ENCODE data around the gene MTCP1.

DNA sequence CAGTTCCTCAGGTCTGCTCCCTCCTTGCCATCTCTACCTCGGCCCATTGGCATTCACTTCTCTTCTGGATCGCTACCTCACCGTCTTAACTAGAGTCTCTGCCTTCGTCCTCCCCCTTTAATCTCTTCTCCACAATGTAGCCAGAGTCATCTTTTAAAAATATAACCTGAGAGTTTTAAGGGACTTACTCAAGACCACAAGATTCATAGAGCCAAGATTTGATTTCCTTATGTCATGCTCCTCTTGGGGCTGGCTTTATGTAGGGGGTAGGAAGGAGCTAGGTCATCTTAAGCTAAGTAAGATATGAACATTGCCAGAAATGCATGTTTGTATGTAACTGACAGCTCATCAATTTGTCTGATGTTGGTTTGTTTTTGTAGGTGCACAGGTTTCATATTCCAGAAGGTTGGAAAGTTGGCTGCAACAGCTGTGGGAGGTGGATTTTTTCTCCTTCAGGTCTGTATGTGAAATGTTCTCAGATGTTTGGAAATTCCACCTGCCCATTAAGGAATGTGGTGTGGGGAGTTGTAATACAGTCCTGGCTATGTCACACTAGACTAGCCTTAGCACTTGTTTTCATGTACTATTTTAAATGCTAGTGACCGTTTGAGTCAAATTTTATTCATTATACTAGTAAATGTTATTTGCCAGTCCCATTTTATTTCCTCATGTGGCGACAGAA, 24.7 kb downstream of the MTCP1 start:
- TF ChIP-seq, protein P1, sequence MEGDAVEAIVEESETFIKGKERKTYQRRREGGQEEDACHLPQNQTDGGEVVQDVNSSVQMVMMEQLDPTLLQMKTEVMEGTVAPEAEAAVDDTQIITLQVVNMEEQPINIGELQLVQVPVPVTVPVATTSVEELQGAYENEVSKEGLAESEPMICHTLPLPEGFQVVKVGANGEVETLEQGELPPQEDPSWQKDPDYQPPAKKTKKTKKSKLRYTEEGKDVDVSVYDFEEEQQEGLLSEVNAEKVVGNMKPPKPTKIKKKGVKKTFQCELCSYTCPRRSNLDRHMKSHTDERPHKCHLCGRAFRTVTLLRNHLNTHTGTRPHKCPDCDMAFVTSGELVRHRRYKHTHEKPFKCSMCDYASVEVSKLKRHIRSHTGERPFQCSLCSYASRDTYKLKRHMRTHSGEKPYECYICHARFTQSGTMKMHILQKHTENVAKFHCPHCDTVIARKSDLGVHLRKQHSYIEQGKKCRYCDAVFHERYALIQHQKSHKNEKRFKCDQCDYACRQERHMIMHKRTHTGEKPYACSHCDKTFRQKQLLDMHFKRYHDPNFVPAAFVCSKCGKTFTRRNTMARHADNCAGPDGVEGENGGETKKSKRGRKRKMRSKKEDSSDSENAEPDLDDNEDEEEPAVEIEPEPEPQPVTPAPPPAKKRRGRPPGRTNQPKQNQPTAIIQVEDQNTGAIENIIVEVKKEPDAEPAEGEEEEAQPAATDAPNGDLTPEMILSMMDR (conservative IDR thresholded peaks at IDR 0.05; ENCODE audit: low read depth in 2 of 2), result no peak
- TF ChIP-seq EZH2 (IDR thresholded peaks at IDR 0.05; ENCODE audit: low read depth, unreplicated experiment) (no peak), POLR2AphosphoS5 (IDR thresholded peaks at IDR 0.05; ENCODE audit: low read depth) (no peak), JUNB (IDR thresholded peaks at IDR 0.05; ENCODE audit: unreplicated experiment) (no peak), CREB1 (CRISPR knock-in tag; IDR thresholded peaks at IDR 0.05; ENCODE audit: low read depth) (no peak), EZH2phosphoT487 (IDR thresholded peaks at IDR 0.05; ENCODE audit: unreplicated experiment) (no peak), STAT1 (IDR thresholded peaks at IDR 0.05; ENCODE audit: unreplicated experiment) (no peak), NANOG (IDR thresholded peaks at IDR 0.05; ENCODE audit: borderline replicate concordance) (no peak), ZNF331 (CRISPR knock-in tag; IDR thresholded peaks at IDR 0.05; ENCODE audit: low read depth) (no peak), ZNF114 (CRISPR knock-in tag; IDR thresholded peaks at IDR 0.05) (no peak)
- TF ChIP-seq, protein P2, sequence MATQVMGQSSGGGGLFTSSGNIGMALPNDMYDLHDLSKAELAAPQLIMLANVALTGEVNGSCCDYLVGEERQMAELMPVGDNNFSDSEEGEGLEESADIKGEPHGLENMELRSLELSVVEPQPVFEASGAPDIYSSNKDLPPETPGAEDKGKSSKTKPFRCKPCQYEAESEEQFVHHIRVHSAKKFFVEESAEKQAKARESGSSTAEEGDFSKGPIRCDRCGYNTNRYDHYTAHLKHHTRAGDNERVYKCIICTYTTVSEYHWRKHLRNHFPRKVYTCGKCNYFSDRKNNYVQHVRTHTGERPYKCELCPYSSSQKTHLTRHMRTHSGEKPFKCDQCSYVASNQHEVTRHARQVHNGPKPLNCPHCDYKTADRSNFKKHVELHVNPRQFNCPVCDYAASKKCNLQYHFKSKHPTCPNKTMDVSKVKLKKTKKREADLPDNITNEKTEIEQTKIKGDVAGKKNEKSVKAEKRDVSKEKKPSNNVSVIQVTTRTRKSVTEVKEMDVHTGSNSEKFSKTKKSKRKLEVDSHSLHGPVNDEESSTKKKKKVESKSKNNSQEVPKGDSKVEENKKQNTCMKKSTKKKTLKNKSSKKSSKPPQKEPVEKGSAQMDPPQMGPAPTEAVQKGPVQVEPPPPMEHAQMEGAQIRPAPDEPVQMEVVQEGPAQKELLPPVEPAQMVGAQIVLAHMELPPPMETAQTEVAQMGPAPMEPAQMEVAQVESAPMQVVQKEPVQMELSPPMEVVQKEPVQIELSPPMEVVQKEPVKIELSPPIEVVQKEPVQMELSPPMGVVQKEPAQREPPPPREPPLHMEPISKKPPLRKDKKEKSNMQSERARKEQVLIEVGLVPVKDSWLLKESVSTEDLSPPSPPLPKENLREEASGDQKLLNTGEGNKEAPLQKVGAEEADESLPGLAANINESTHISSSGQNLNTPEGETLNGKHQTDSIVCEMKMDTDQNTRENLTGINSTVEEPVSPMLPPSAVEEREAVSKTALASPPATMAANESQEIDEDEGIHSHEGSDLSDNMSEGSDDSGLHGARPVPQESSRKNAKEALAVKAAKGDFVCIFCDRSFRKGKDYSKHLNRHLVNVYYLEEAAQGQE (IDR thresholded peaks at IDR 0.05; ENCODE audit: unreplicated experiment), result no peak
- TF ChIP-seq, protein P3, sequence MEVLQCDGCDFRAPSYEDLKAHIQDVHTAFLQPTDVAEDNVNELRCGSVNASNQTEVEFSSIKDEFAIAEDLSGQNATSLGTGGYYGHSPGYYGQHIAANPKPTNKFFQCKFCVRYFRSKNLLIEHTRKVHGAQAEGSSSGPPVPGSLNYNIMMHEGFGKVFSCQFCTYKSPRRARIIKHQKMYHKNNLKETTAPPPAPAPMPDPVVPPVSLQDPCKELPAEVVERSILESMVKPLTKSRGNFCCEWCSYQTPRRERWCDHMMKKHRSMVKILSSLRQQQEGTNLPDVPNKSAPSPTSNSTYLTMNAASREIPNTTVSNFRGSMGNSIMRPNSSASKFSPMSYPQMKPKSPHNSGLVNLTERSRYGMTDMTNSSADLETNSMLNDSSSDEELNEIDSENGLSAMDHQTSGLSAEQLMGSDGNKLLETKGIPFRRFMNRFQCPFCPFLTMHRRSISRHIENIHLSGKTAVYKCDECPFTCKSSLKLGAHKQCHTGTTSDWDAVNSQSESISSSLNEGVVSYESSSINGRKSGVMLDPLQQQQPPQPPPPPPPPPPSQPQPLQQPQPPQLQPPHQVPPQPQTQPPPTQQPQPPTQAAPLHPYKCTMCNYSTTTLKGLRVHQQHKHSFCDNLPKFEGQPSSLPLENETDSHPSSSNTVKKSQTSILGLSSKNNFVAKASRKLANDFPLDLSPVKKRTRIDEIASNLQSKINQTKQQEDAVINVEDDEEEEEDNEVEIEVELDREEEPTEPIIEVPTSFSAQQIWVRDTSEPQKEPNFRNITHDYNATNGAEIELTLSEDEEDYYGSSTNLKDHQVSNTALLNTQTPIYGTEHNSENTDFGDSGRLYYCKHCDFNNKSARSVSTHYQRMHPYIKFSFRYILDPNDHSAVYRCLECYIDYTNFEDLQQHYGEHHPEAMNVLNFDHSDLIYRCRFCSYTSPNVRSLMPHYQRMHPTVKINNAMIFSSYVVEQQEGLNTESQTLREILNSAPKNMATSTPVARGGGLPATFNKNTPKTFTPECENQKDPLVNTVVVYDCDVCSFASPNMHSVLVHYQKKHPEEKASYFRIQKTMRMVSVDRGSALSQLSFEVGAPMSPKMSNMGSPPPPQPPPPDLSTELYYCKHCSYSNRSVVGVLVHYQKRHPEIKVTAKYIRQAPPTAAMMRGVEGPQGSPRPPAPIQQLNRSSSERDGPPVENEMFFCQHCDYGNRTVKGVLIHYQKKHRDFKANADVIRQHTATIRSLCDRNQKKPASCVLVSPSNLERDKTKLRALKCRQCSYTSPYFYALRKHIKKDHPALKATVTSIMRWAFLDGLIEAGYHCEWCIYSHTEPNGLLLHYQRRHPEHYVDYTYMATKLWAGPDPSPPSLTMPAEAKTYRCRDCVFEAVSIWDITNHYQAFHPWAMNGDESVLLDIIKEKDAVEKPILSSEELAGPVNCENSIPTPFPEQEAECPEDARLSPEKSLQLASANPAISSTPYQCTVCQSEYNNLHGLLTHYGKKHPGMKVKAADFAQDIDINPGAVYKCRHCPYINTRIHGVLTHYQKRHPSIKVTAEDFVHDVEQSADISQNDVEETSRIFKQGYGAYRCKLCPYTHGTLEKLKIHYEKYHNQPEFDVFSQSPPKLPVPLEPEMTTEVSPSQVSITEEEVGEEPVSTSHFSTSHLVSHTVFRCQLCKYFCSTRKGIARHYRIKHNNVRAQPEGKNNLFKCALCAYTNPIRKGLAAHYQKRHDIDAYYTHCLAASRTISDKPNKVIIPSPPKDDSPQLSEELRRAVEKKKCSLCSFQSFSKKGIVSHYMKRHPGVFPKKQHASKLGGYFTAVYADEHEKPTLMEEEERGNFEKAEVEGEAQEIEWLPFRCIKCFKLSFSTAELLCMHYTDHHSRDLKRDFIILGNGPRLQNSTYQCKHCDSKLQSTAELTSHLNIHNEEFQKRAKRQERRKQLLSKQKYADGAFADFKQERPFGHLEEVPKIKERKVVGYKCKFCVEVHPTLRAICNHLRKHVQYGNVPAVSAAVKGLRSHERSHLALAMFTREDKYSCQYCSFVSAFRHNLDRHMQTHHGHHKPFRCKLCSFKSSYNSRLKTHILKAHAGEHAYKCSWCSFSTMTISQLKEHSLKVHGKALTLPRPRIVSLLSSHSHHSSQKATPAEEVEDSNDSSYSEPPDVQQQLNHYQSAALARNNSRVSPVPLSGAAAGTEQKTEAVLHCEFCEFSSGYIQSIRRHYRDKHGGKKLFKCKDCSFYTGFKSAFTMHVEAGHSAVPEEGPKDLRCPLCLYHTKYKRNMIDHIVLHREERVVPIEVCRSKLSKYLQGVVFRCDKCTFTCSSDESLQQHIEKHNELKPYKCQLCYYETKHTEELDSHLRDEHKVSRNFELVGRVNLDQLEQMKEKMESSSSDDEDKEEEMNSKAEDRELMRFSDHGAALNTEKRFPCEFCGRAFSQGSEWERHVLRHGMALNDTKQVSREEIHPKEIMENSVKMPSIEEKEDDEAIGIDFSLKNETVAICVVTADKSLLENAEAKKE (CRISPR knock-in tag; IDR thresholded peaks at IDR 0.05), result no peak
